Trophoblast cell (in vitro differentiated cells and primary cell): ENCODE data around the gene TMEM120B.
A peak's percentile ranks its signal among the peaks of the same experiment; 100 is the strongest.

Source experiments
- DNase-seq, 2 donors: peaks; one replicate each; pipeline ENCODE4 v3.0.0-alpha.2; 2016
- H2AFZ ChIP-seq: 2 replicates; pipeline ENCODE4 v1.6.1; 2013; ENCODE audit warnings: low read length, moderate library complexity, mild to moderate bottlenecking; ENCODE audit not compliant: insufficient read depth, poor library complexity
- H2AK5ac ChIP-seq: 2 replicates; pipeline ENCODE4 v1.6.1; 2013; ENCODE audit warnings: mild to moderate bottlenecking, low read length
- H2BK120ac ChIP-seq: 2 replicates; pipeline ENCODE4 v1.6.1; 2013; ENCODE audit warnings: low read length, mild to moderate bottlenecking, moderate library complexity; ENCODE audit not compliant: insufficient read depth, poor library complexity
- H2BK12ac ChIP-seq: 2 replicates; pipeline ENCODE4 v1.6.1; 2013; ENCODE audit warnings: mild to moderate bottlenecking, low read length, moderate library complexity
- H2BK5ac ChIP-seq: 2 replicates; pipeline ENCODE4 v1.6.1; 2013; ENCODE audit warnings: low read length, low read depth, moderate library complexity, mild to moderate bottlenecking; ENCODE audit not compliant: poor library complexity
- H3K14ac ChIP-seq: 2 replicates; pipeline ENCODE4 v1.6.1; 2013; ENCODE audit warnings: mild to moderate bottlenecking, low read length
- H3K18ac ChIP-seq: 2 replicates; pipeline ENCODE4 v1.6.1; 2013; ENCODE audit warnings: mild to moderate bottlenecking, low read length
- H3K23ac ChIP-seq: 2 replicates; pipeline ENCODE4 v1.6.1; 2013; ENCODE audit warnings: low read length
- H3K27ac ChIP-seq: 2 replicates; pipeline ENCODE4 v1.5.1; 2013; ENCODE audit warnings: low read depth, mild to moderate bottlenecking, inconsistent platforms, low read length, moderate library complexity
- H3K27me3 ChIP-seq: 2 replicates; pipeline ENCODE4 v1.6.1; 2013; ENCODE audit warnings: inconsistent platforms, mild to moderate bottlenecking, low read length, moderate library complexity; ENCODE audit not compliant: insufficient read depth
- H3K36me3 ChIP-seq, 2 experiments: 1 replicate in 1 of 2; 2 replicates in 1 of 2; pipeline ENCODE4 v1.6.1; 2013; ENCODE audit warnings: low read length in 2 of 2, mild to moderate bottlenecking in 2 of 2, moderate library complexity in 1 of 2; ENCODE audit not compliant: insufficient read depth in 2 of 2, control insufficient read depth in 1 of 2
- H3K4ac ChIP-seq: 2 replicates; pipeline ENCODE4 v1.6.1; 2013; ENCODE audit warnings: low read depth, mild to moderate bottlenecking, low read length, moderate library complexity
- H3K4me1 ChIP-seq, 2 experiments: 1 replicate in 1 of 2; 2 replicates in 1 of 2; pipeline ENCODE4 v1.6.1; 2013; ENCODE audit warnings: low read length in 2 of 2, mild to moderate bottlenecking in 2 of 2, moderate library complexity in 1 of 2; ENCODE audit not compliant: insufficient read depth in 2 of 2, control insufficient read depth in 1 of 2
- H3K4me2 ChIP-seq: 2 replicates; pipeline ENCODE4 v1.6.1; 2013; ENCODE audit warnings: inconsistent platforms, mild to moderate bottlenecking, low read length, moderate library complexity
- H3K4me3 ChIP-seq: 2 replicates; pipeline ENCODE4 v1.5.1; 2013; ENCODE audit warnings: mild to moderate bottlenecking, low read depth, low read length, inconsistent platforms
- H3K79me1 ChIP-seq: one replicate; pipeline ENCODE4 v1.6.1; 2013; ENCODE audit warnings: low read length
- H3K79me2 ChIP-seq: 2 replicates; pipeline ENCODE4 v1.6.1; 2013; ENCODE audit warnings: low read length, mild to moderate bottlenecking; ENCODE audit not compliant: control insufficient read depth, insufficient read depth, poor library complexity
- H3K9ac ChIP-seq: 2 replicates; pipeline ENCODE4 v1.6.1; 2013; ENCODE audit warnings: mild to moderate bottlenecking, low read length
- H3K9me3 ChIP-seq: 2 replicates; pipeline ENCODE4 v1.6.1; 2013; ENCODE audit warnings: low read depth, mild to moderate bottlenecking, control low read depth, inconsistent platforms, low read length; ENCODE audit not compliant: insufficient read depth
- H4K12ac ChIP-seq: 2 replicates; pipeline ENCODE4 v1.6.1; 2013; ENCODE audit warnings: low read depth, mild to moderate bottlenecking, low read length, moderate library complexity
- H4K8ac ChIP-seq: 2 replicates; pipeline ENCODE4 v1.6.1; 2013; ENCODE audit warnings: low read depth, mild to moderate bottlenecking, low read length, moderate library complexity
- H4K91ac ChIP-seq: one replicate; pipeline ENCODE4 v1.6.1; 2013; ENCODE audit warnings: low read depth, mild to moderate bottlenecking, low read length, moderate library complexity
- WGBS: extraction: QIAGEN DNeasy Blood & Tissue Kit; methylation state at CpG from one replicate; pipeline ENCODE4 v1.1.7; 2013; ENCODE audit warnings: missing lambda C conversion rate; ENCODE audit not compliant: insufficient read length, insufficient coverage; ENCODE audit errors: extremely low coverage; 5-methylcytosine and 5-hydroxymethylcytosine counted together

TMEM120B gene

GRCh38 chr12:121795034-121795968 lies 82.7 kb downstream of the TMEM120B start:
- Histone ChIP-seq H3K27ac (peak overlapping the region; percentile 42), H2AFZ (peak overlapping the region; percentile 27), H3K79me1 (peaks cover 34% of the 10 kb centered on the region), H3K4me2 (peak overlapping the region; percentile 97), H2BK12ac (no peak overlapping the region), H3K9ac (no peak overlapping the region), H3K18ac (peak overlapping the region; percentile 37), H3K4me3 (no peak overlapping the region), H3K23ac (no peak overlapping the region), H2BK120ac (no peak overlapping the region), H3K36me3 (peaks cover 18 to 31% of the 10 kb centered on the region in 2 experiments), H3K4ac (no peak overlapping the region), H2BK5ac (no peak overlapping the region), H3K14ac (no peak overlapping the region), H3K9me3 (no peaks in the 10 kb centered on the region), H2AK5ac (no peak overlapping the region), H4K91ac (no peak overlapping the region), H3K79me2 (peaks cover 20% of the 10 kb centered on the region), H4K8ac (peak overlapping the region; percentile 66), H4K12ac (peak overlapping the region; percentile 66), H3K4me1 (peaks cover 41 to 52% of the 10 kb centered on the region in 2 experiments), H3K27me3 (no peaks in the 10 kb centered on the region)
- peak; percentile 63 to 91 for DNase-seq
- WGBS: no CpG with 5 or more reads among the region's 15 CpGs

DNA sequence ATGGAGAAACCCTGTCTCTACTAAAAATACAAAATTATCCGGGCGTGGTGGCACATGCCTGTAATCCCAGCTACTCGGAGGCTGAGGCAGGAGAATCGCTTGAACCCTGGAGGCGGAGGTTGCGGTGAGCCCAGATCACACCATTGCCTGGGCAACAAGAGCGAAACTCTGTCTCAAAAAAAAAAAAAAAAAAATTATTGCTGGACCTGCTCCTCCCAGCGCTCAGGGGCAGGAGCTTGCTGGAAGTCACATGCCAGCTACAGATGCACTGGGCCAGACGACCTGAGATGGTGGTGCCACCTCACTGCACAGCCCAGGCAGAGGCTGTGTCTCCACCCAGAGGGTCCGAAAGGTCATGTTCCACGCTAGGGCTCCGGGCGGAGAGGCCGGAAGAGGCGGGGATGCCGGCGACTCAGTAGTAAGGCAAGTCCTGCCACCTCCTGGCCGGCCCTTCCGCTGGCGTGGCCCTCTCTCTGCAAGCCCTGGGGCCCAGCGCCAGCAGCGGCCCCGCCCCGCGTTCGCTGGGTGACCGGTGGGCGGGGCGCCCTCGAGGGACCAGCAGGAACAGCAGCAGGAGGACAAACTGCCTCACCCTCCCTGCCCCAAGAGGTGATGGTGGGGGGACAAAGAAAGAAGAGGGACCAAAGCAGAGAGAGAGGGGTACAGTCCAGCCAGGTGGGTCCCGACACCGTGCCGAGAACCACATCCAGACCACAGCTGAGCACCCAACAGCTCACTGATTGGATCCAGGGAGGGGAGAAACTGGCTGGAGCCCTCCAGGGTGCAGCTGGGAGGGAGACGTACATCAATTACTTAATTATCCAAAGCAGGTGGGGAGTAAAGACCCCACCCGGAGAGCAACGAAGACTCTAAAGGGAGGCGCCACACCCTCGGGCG lies 84.6 kb downstream of the TMEM120B start:
- Histone ChIP-seq H4K91ac (no peak overlapping the region), H3K27me3 (no peaks in the 10 kb centered on the region), H3K4me2 (peak overlapping the region; percentile 37), H3K18ac (peak overlapping the region; percentile 57), H4K8ac (peak overlapping the region; percentile 12), H3K27ac (peak overlapping the region; percentile 66), H2AFZ (no peak overlapping the region), H2BK5ac (peak overlapping the region; percentile 10), H3K4ac (peak overlapping the region; percentile 41), H3K36me3 (peaks cover 18 to 31% of the 10 kb centered on the region in 2 experiments), H3K9me3 (no peaks in the 10 kb centered on the region), H3K4me1 (peaks cover 39 to 48% of the 10 kb centered on the region in 2 experiments), H3K4me3 (no peak overlapping the region), H3K79me1 (peaks cover 51% of the 10 kb centered on the region), H3K79me2 (peaks cover 34% of the 10 kb centered on the region), H2BK12ac (no peak overlapping the region), H3K14ac (peak overlapping the region; percentile 4), H2BK120ac (peak overlapping the region; percentile 34), H3K9ac (no peak overlapping the region), H4K12ac (peak overlapping the region; percentile 39), H2AK5ac (peak overlapping the region; percentile 18), H3K23ac (no peak overlapping the region)
- DNase-seq: peak; percentile 98
- no CpG with 5 or more reads among the region's 39 CpGs for WGBS

DNA sequence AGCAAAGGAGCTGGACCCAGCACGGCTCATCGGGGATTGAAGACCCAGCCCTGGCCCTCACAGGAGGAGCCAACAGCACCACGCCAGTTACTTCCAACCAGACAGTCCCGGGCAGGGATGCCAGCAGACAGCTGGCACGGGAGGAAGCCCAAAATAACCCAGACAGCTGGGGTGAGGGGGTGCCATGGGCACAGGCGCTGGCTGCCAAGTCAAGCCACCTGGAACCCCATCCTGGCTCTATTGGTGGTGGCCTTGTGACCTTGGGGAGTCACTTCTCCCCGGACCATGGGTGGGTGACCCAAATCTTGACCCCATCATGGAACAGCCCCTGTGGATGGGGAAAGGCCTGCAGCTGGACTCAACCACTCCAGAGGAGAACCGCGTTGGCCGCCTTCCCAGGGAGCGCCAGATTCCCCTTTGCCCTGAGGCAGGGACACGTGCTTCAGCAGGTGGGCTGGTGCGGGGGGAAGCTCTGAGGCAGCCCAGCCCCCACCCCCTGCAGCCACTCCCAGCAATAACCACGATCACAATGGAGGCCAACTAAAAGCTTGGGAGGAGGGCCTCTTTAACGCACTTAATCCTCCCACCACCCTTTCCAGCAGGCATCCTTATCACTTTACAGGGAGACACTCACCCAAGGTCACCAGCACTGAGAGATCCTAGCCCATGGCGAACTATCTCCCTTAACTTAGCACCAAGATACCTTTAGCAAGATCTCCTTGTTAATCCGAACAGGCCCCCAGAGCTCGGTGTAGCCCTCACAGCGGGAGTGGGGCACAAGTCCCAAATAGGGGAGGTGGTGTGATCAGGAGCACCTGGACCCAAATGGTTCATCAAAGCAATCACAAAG lies 85.6 kb downstream of the TMEM120B start:
- Histone ChIP-seq H3K79me2 (peaks cover 34% of the 10 kb centered on the region), H3K4me2 (peak overlapping the region; percentile 63)
- peak in 1 of 2 donors; percentile 50 for DNase-seq

More for the DNA sequence above, 85.6 kb downstream of the TMEM120B start:
- Histone ChIP-seq H2BK120ac (peak overlapping the region; percentile 9), H4K91ac (peak overlapping the region; percentile 47), H3K27me3 (no peaks in the 10 kb centered on the region), H3K4me3 (no peak overlapping the region), H4K12ac (peak overlapping the region; percentile 32), H3K9me3 (no peaks in the 10 kb centered on the region), H3K27ac (peak overlapping the region; percentile 82), H2AK5ac (no peak overlapping the region), H3K36me3 (peaks cover 18 to 31% of the 10 kb centered on the region in 2 experiments), H3K23ac (no peak overlapping the region), H3K9ac (peak overlapping the region; percentile 25), H2BK12ac (peak overlapping the region; percentile 29), H2BK5ac (peak overlapping the region; percentile 34), H3K18ac (peak overlapping the region; percentile 12), H4K8ac (peak overlapping the region; percentile 40), H3K79me1 (peaks cover 52% of the 10 kb centered on the region), H3K4ac (peak overlapping the region; percentile 6), H2AFZ (no peak overlapping the region), H3K4me1 (peaks cover 31 to 47% of the 10 kb centered on the region in 2 experiments), H3K14ac (peak overlapping the region; percentile 36)
- no CpG with 5 or more reads among the region's 19 CpGs for WGBS
